Prostate gland (tissue), 2 donors: Measurements from ENCODE around the gene ROBO1.

Experiments used
- CTCF ChIP-seq, 4 experiments: fragments of 200-600 bp in 2 of 4; fragments of 450-650 bp in 2 of 4; sonication (generic) in 2 of 4; IDR thresholded peaks; 1 replicate in 3 of 4; 2 replicates in 1 of 4; pipeline ENCODE4 v1.5.1; 2016 to 2019; ENCODE audit warnings: antibody characterized with exemption in 4 of 4, mild to moderate bottlenecking in 2 of 4, moderate library complexity in 2 of 4
- POLR2A ChIP-seq: fragments of 450-650 bp; IDR thresholded peaks from one replicate; pipeline ENCODE4 v1.6.1; 2016; ENCODE audit warnings: antibody characterized with exemption, mild to moderate bottlenecking
- POLR2AphosphoS5 ChIP-seq: sonication (generic); formaldehyde crosslinking; IDR thresholded peaks from one replicate; pipeline ENCODE4 v1.6.1; 2017; ENCODE audit warnings: antibody characterized with exemption

- TF ChIP-seq CTCF (IDR thresholded peaks at IDR 0.05) = no peak
- no peak for TF ChIP-seq POLR2A
- TF ChIP-seq POLR2AphosphoS5 = no peak
Observed at GRCh38 chr3:78611278-78611677, 1156.5 kb downstream of the ROBO1 start.
